ENCODE measurements around the gene GPC6. TPM values are rescaled to one million over a fixed set of nuclear protein-coding genes. Genes with fewer than 3 reads are reported as not detected.

GPC6 gene
- total RNA-seq, 4 donors from 2014 or later: 13.7 to 21.7 (median 16.5) TPM

- TF ChIP-seq CTCF (IDR thresholded peaks at IDR 0.05): no peak
- no peak for TF ChIP-seq EP300 (IDR thresholded peaks at IDR 0.05)
- TF ChIP-seq POLR2A (IDR thresholded peaks at IDR 0.05): no peak
- TF ChIP-seq POLR2AphosphoS5 (IDR thresholded peaks at IDR 0.05): no peak
- Histone ChIP-seq H3K4me3 (no peak overlapping the region), H3K9me3 (no peaks in the 10 kb centered on the region), H3K27me3 (peaks cover 9% of the 10 kb centered on the region), H3K36me3 (no peaks in the 10 kb centered on the region), H3K27ac (no peak overlapping the region), H3K4me1 (peaks cover 0 to 7% (median 0%) of the 10 kb centered on the region in 3 donors)
- WGBS, 2 donors (ENCODE audit: low coverage in 1 of 2): 92 to 100% methylated on average over 1 to 3 of the region's 4 CpGs
- ATAC-seq: no peak
Observed at GRCh38 chr13:94366677-94367076, 1140.1 kb downstream of the GPC6 start.

GRCh38 chr13:94369972-94370436, 1143.4 kb downstream of the GPC6 start:
- Histone ChIP-seq H3K9me3 (no peaks in the 10 kb centered on the region), H3K4me1 (no peaks in the 10 kb centered on the region), H3K27me3 (peaks cover 9% of the 10 kb centered on the region), H3K27ac (no peak overlapping the region), H3K36me3 (no peaks in the 10 kb centered on the region), H3K4me3 (no peak overlapping the region)
- ATAC-seq: peak; percentile 66
- 25 to 92% methylated on average over 1 of the region's 1 CpG for WGBS, 2 donors (ENCODE audit: low coverage in 1 of 2)
- TF ChIP-seq POLR2A (IDR thresholded peaks at IDR 0.05) (no peak), POLR2AphosphoS5 (IDR thresholded peaks at IDR 0.05) (peak; percentile 36)

GRCh38 chr13:94371855-94372254, 1145.2 kb downstream of the GPC6 start:
- 100% methylated on average over 1 of the region's 3 CpGs for WGBS, 2 donors (ENCODE audit: low coverage in 1 of 2)

GRCh38 chr13:94382517-94382916, 1155.9 kb downstream of the GPC6 start:
- 90 to 100% methylated on average over 2 to 3 of the region's 3 CpGs for WGBS, 2 donors (ENCODE audit: low coverage in 1 of 2)
- no peak overlapping the region for H3K27ac ChIP-seq
- no peak overlapping the region for H3K4me3 ChIP-seq
- H3K36me3 ChIP-seq: no peaks in the 10 kb centered on the region
- H3K9me3 ChIP-seq: no peaks in the 10 kb centered on the region
- H3K4me1 ChIP-seq: no peaks in the 10 kb centered on the region
- no peaks in the 10 kb centered on the region for H3K27me3 ChIP-seq
- ATAC-seq: no peak
- no peak for TF ChIP-seq POLR2AphosphoS5 (IDR thresholded peaks at IDR 0.05)
- no peak for TF ChIP-seq POLR2A (IDR thresholded peaks at IDR 0.05)
- no peak for TF ChIP-seq CTCF (IDR thresholded peaks at IDR 0.05)
- no peak for TF ChIP-seq EP300 (IDR thresholded peaks at IDR 0.05)

More at GRCh38 chr13:94371855-94372254, 1145.2 kb downstream of the GPC6 start:
- Histone ChIP-seq H3K9me3 (no peaks in the 10 kb centered on the region), H3K4me3 (no peak overlapping the region), H3K27ac (no peak overlapping the region), H3K36me3 (no peaks in the 10 kb centered on the region), H3K27me3 (peaks cover 9% of the 10 kb centered on the region), H3K4me1 (no peaks in the 10 kb centered on the region)
- no peak for TF ChIP-seq EP300 (IDR thresholded peaks at IDR 0.05)
- no peak for TF ChIP-seq CTCF (IDR thresholded peaks at IDR 0.05)
- TF ChIP-seq POLR2AphosphoS5 (IDR thresholded peaks at IDR 0.05): no peak
- no peak for TF ChIP-seq POLR2A (IDR thresholded peaks at IDR 0.05)
- no peak for ATAC-seq

GRCh38 chr13:94382960-94383359, 1156.4 kb downstream of the GPC6 start:
- Histone ChIP-seq H3K4me3 (no peak overlapping the region), H3K27me3 (no peaks in the 10 kb centered on the region), H3K27ac (no peak overlapping the region), H3K4me1 (no peaks in the 10 kb centered on the region), H3K9me3 (no peaks in the 10 kb centered on the region), H3K36me3 (no peaks in the 10 kb centered on the region)
- ATAC-seq: no peak
- WGBS, 2 donors (ENCODE audit: low coverage in 1 of 2): 60 to 63% methylated on average over 1 to 5 of the region's 5 CpGs
- TF ChIP-seq POLR2AphosphoS5 (IDR thresholded peaks at IDR 0.05): no peak
- no peak for TF ChIP-seq CTCF (IDR thresholded peaks at IDR 0.05)
- TF ChIP-seq POLR2A (IDR thresholded peaks at IDR 0.05): no peak
- no peak for TF ChIP-seq EP300 (IDR thresholded peaks at IDR 0.05)
